OCI-LY7 (cell line): ENCODE measurements around the gene AKR1B15.

ENCODE experiments used
- CTCF ChIP-seq: fragments of 200-600 bp; sonication (generic); conservative IDR thresholded peaks from 2 replicates; pipeline ENCODE4 v1.5.1; 2014; ENCODE audit warnings: mild to moderate bottlenecking, antibody characterized with exemption, low read length, moderate library complexity, mixed read lengths
- EZH2phosphoT487 ChIP-seq: fragments of 200-600 bp; sonication (generic); IDR thresholded peaks from 2 replicates; pipeline ENCODE4 v1.6.1; 2018; ENCODE audit warnings: low read depth, borderline replicate concordance, mild to moderate bottlenecking, mixed run types, antibody characterized with exemption, low read length, moderate library complexity, mixed read lengths

GRCh38 chr7:134527979-134528371 is 20.9 kb upstream of the AKR1B15 start:
- TF ChIP-seq CTCF = no peak
- no peak for TF ChIP-seq EZH2phosphoT487
